ELF-1 (cell line): Measurements from ENCODE around the gene HSPA12A.
A peak's percentile ranks its signal among the peaks of the same experiment; 100 is the strongest.

Experiments
- DNase-seq: peaks from one replicate; pipeline ENCODE4 v3.0.0-alpha.2; 2016; ENCODE audit warnings: low read depth, low spot score

Gene HSPA12A

DNA sequence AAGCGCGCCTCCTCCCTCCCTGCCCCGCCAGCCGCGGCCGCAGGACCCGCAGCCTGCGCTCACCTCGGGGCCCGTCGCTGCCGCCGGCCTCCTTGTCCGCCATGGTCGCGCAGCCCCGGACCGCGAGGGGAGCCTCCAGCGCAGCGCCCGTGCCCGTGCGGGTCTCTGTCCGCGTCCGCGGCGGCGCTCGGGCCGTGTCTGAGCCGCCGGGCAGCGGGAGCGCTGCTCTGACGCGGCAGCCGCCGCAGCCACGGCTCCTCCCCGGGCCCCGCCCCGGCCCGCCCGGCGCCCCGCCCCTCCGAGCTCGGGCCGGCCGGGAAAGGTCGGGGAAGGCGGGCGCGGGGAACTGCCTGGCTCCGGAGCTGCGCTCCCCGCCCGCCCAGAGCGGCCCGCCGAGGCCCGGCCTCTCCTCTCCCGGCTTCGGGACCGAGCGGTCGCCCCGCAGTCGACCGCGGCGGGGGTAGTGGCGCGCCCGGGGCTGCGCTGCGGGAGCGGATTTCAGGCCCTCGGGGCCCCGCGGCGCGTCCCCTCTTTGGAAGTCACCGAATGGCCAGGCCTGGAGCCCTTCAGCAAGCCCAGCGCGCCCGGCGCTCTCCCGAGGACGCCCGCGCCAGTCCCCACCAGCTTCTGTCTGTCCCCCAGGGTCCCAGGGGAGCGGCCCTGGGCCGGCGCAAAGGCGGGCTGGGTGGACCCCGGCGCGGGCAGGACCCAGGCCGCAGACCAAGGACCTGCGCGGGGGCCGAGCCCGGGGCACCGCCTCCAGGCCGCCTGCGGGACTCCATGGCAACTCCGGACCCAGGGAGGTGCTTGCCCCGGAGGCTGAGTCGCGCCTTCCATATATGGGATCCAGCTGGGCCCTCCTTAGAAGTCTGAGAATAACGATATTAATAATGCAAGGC, at the start of gene HSPA12A:
Gene HSPA12A, minus strand, starts transcription at position 200 of the 899 bp plus-strand sequence. Its CDS starts 97 bp downstream, at position 103.
- DNase-seq: peak; percentile 62

- DNase-seq: no peak
Observed at GRCh38 chr10:116791241-116791640, 48.9 kb upstream of the HSPA12A start.

GRCh38 chr10:116787893-116788665, 45.7 kb upstream of the HSPA12A start:
- peak; percentile 90 for DNase-seq

- no peak for DNase-seq
Observed at GRCh38 chr10:116787053-116787659, 44.8 kb upstream of the HSPA12A start.

- DNase-seq: no peak
Observed at GRCh38 chr10:116785867-116786266, 43.5 kb upstream of the HSPA12A start.

DNA sequence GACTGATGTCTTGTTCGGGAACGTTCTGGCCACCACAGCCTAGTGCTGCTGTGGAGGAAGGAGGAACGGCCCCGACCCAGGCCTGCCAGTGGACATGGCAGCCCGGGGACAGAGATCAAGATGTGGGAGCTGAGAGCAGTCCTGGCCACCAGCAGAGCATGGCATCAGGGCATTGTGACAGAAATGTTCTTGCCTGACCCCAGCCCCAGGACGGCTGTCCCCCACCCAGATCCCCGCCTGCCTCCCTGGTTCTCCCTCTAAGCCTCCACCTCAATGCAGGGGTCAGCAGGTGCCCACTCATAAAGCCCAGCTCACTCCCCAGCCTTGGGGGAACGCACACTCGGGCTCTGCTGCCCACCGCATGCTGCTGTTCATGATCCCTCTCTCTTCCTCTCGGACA, 42.9 kb upstream of the HSPA12A start:
- DNase-seq: no peak

GRCh38 chr10:116784651-116785050, 42.3 kb upstream of the HSPA12A start:
- no peak for DNase-seq

DNA sequence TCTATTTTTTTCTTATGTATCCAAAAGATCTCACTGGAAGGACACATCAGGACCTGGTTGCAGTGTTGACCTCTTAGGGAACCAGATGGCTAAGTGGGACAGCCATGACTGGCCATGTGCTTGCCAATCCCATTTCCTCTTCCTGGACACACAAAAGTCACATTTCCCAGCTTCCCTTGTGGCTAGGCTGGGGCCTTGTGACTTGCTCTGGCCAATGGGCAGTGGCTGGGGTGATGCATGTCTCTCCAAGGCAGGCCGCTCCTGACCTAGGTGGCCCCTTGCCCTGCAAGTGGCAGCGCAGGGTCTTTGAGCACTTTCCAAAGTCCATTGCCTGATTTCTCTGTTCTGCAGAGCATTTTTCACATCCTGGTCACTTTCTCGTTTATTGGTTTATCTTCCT, 41.7 kb upstream of the HSPA12A start:
- no peak for DNase-seq

GRCh38 chr10:116783011-116783655, 40.8 kb upstream of the HSPA12A start:
- DNase-seq: no peak

DNA sequence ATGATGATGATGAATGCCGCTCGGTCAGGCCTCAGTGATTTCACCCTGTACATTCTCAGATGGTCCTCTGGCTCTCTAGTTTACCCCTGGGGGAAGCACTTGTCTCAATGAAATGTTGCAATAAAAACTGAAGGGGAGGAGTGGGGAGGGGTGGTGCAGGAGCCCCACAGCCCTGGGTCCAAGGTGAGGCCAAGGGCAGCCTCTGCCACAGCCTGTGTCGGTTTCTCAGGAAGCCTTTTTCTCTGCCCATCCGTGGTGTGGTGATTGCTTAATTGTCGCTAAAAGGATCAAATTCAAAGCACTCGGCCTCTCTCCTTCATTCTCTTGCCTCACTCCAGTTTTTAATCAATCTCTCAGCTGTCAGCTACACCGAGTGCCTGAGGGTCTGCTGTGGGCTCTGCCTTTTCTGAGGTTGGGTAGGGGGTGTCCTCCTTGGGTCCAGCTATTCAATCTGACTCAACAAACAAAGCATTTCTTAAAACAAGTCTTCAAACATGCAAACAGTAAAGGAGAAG, 39.1 kb upstream of the HSPA12A start:
- DNase-seq: peak; percentile 36

DNA sequence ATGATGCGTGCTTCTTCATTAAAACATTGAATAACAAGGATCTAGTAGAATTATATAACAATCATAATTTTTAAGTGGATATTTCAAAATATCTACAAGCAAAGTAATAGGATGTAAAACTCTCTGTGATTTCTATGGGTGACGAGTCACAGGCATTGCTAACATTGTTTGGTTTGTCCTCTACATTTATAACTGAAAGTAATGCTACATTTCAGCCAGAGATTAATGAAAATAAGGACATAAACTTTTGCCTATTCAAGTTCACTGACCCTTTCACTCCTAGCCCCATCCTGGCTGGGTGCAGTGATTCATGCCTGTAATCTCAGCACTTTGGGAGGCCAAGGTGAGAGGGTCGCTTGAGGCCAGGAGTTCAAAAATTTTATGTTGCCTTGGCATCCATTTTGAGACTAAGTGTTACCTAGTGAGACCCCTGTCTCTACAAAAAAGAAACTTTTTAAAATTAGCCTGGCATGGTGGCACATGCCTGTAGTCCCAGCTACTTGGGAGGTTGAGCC, 38.4 kb upstream of the HSPA12A start:
- DNase-seq: no peak

DNA sequence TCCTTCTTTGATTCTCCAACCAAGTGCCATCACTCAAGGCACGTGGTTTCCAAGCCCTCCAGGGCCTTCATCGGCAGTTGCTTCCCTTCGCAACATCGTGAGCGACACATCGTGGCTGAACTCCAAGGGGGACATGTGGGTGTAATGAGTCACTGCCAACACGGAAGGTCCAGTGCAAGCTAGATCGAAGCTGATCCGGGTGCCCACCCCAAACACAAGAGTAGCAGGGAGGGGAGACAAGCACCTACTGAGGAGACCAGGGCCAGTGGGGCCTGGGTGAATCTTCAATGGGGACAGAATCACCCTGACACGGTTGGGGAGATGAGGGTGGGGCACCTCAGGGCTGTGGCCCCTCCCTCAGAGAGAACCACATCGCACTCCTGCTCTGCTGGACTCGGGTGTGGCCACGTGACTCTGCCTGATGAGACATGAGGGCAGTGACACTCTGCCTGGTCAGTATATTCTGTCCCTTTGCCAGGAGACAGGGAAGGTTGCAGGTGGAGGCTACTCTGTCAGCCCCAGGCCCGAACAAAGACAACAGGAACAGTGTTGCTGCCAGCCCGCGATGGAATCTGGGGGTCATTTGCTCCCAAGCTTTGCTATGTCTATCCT, 36.8 kb upstream of the HSPA12A start:
- no peak for DNase-seq

GRCh38 chr10:116777006-116777405, 34.6 kb upstream of the HSPA12A start:
- no peak for DNase-seq

DNA sequence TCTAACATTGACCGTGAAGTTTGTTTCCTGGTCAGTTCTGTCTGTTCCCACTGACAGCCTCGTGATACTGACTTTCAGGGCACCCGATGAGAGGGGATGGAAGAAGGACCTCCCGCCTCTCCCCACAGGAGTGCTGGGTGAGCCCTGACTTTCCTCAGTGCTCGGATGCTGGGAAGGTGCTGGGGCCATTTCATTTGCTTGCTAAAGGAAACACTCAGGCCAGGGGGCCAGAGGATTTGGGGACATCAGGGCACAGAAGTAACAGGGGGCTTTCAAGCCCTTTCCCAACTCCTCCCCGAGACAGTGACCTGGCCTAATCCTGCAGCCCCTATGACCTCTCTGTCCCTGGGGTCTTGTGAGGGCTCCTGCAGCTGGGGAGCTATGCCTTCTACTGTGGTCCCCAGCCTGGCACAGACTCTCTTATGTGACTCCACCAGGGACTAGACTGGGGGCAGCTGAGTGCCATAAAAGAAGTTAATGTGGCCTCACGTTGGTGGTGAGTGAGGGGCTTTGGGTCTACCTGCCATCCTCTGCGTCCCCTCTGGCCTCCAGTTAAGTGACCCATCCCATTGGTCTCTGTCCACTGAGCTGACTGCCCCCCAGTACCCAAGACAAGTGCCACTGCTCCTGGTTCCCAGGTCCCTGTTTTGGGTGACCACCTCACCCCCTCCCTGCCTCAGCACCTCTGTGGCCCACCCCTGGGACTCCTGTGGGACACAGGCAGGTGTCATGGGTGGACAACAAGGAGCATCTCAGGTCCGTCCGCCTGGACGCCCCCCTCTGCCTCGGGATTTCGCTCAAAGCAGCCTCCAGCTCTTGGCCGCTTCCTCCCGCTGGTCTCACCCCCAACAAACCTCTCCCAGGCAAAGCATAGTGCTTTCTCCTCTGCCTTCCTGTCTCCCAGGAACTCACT, 33.4 kb upstream of the HSPA12A start:
- DNase-seq: no peak

GRCh38 chr10:116774728-116775151, 32.4 kb upstream of the HSPA12A start:
- DNase-seq: no peak

- peak; percentile 21 for DNase-seq
Observed at GRCh38 chr10:116772909-116773705, 30.7 kb upstream of the HSPA12A start.

- no peak for DNase-seq
Observed at GRCh38 chr10:116771959-116772585, 29.7 kb upstream of the HSPA12A start.
